Heart left ventricle (tissue), 16 donors: ENCODE data around the gene EXD3. TPM values are rescaled to one million over a fixed set of nuclear protein-coding genes. Genes with fewer than 3 reads are reported as not detected.
A peak's percentile ranks its signal among the peaks of the same experiment; 100 is the strongest.

Experiments
- ATAC-seq, 4 donors: fragments of 200-7000 bp; cut with Tn5 transposase; one replicate each; pipeline ENCODE4 v1.9.1; 2020 to 2022; ENCODE audit warnings: moderate library complexity in 4 of 4, mild to moderate bottlenecking in 3 of 4, moderate number of reproducible peaks in 1 of 4
- DNase-seq, 5 donors: peaks; one replicate each; pipeline ENCODE4 v3.0.0-alpha.2; 2020
- H3K27ac ChIP-seq, 12 donors: fragments of 200-600 bp; sonication (generic) in 4 of 12; one replicate each; pipeline versions ENCODE4 v1.5.0 to v1.8.0; 2016 to 2022; ENCODE audit warnings: mild to moderate bottlenecking in 2 of 12
- H3K27me3 ChIP-seq, 9 donors: fragments of 200-600 bp; sonication (generic) in 2 of 9; one replicate each; pipeline versions ENCODE4 v1.5.1 to v1.8.0; 2016 to 2022; ENCODE audit warnings: mild to moderate bottlenecking in 3 of 9
- H3K36me3 ChIP-seq, 9 donors: fragments of 200-600 bp; sonication (generic) in 2 of 9; one replicate each; pipeline versions ENCODE4 v1.5.0 to v1.8.0; 2018 to 2022; ENCODE audit warnings: mild to moderate bottlenecking in 2 of 9
- H3K4me1 ChIP-seq, 12 donors: fragments of 200-600 bp; sonication (generic) in 4 of 12; one replicate each; pipeline versions ENCODE4 v1.5.0 to v1.8.0; 2016 to 2022; ENCODE audit warnings: mild to moderate bottlenecking in 3 of 12
- H3K4me3 ChIP-seq, 12 donors: fragments of 200-600 bp; sonication (generic) in 4 of 12; one replicate each; pipeline versions ENCODE4 v1.5.0 to v1.8.0; 2017 to 2022; ENCODE audit warnings: mild to moderate bottlenecking in 9 of 12, moderate library complexity in 4 of 12
- H3K9me3 ChIP-seq, 12 donors: fragments of 200-600 bp; sonication (generic) in 4 of 12; one replicate each; pipeline versions ENCODE4 v1.5.0 to v1.8.0; 2016 to 2022; ENCODE audit warnings: mild to moderate bottlenecking in 1 of 12
- CTCF ChIP-seq, 12 donors: fragments of 200-600 bp; sonication (generic) in 4 of 12; IDR thresholded peaks; one replicate each; pipeline versions ENCODE4 v1.5.0 to v1.8.0; 2018 to 2022; ENCODE audit warnings: antibody characterized with exemption in 12 of 12, mild to moderate bottlenecking in 5 of 12
- POLR2A ChIP-seq, 2 donors: fragments of 450-650 bp; IDR thresholded peaks; one replicate each; pipeline ENCODE4 v1.6.1; 2017; ENCODE audit warnings: antibody characterized with exemption in 2 of 2, mild to moderate bottlenecking in 2 of 2, moderate library complexity in 2 of 2
- WGBS, 4 donors: extraction: QIAGEN DNeasy Blood & Tissue Kit in 2 of 4; methylation state at CpG; one replicate each; pipeline versions ENCODE4 v1.1.5 to v1.1.7; 2013 to 2018; 5-methylcytosine and 5-hydroxymethylcytosine counted together
- intact Hi-C, 10 donors: fragments of 100-400 bp; cut with DNase I; formaldehyde crosslinking; loops; one replicate each; pipeline versions ENCODE4 v1.11.1 to v1.14.2; 2022
- polyA plus RNA-seq, 2 donors: library from polyadenylated mRNA; stranded (reverse); fragments of 200-250 nt; gene quantifications; one replicate each; pipeline ENCODE4 v1.2.3, GENCODE V29; 2013
- total RNA-seq, 9 donors: library from RNA; depleted of rRNA in 2 of 9; stranded (reverse); fragments of >200 nt in 2 of 9; fragmentation: NEBNext Ultra II Directional in 3 of 9; extraction: Animal tissue kit (Norgen Biotek cat#: 25700) in 3 of 9; gene quantifications; one replicate each; pipeline versions ENCODE4 v1.1.0 to v1.2.4, GENCODE V29; 2016 to 2023
- donor health status: ischemic (EF 13 %, LVEDD 7.1; RV severe dilation, severe dysfunction).
- donor health status: healthy with polysubstance abuse.
- donor health status: DM: no; HTN: yes; CAD: no.
- donor health status: DM: no; HTN: no; CAD: no.
- donor health status: ischemic (EF 25% LVEDD 6.9; RV normal size, moderate dysfunction).
- donor health status: ischemic (EF 25% LVEDD 5.7; RV mildly dilated, moderate dysfunction).
- donor health status: healthy.
- donor health status: DM: yes; HTN: yes; CAD: no.
- donor health status: ischemic (EF 35%, LVEDD 5.7; RV mildly dilated, moderate dysfunction).
- donor health status: nonischemic (EF 11% LVEDD 7.7; RV severe dilation, severe dysfunction).
- donor health status: DM: yes; HTN: yes; CAD: no.
- donor health status: PGD.
- donor health status: ischemic (EF 29% LVEDD 5.4; RV normal size, mild dysfunction).
- donor health status: nonischemic (EF 23%, LVEDD 6.1; RV moderate dilation, normal function).

Gene EXD3
- total and polyA plus RNA-seq, 11 donors = 4.1 to 15.2 (median 8.6) TPM

- WGBS, 4 donors = 69 to 73% (median 71%) methylated on average over 17 to 20 of the region's 20 CpGs
- TF ChIP-seq CTCF (IDR thresholded peaks at IDR 0.05) (no peak), POLR2A (IDR thresholded peaks at IDR 0.05) (no peak)
- ATAC-seq = no peak
- H3K27me3 ChIP-seq = peaks cover 0 to 26% (median 0%) of the 10 kb centered on the region in 9 donors
- no peak overlapping the region for H3K4me3 ChIP-seq
- intact Hi-C loops = no loop called here
- no peak overlapping the region for H3K27ac ChIP-seq
- DNase-seq = peak in 1 of 5 donors; percentile 8
- no peaks in the 10 kb centered on the region for H3K9me3 ChIP-seq
- H3K36me3 ChIP-seq = no peaks in the 10 kb centered on the region
- peaks cover 12 to 52% (median 38%) of the 10 kb centered on the region in 12 donors for H3K4me1 ChIP-seq
Observed at GRCh38 chr9:137308057-137308619, 114.8 kb downstream of the EXD3 start.

GRCh38 chr9:137307255-137308056, 115.5 kb downstream of the EXD3 start:
- Histone ChIP-seq H3K9me3 (no peaks in the 10 kb centered on the region), H3K27me3 (peaks cover 0 to 26% (median 0%) of the 10 kb centered on the region in 9 donors), H3K36me3 (no peaks in the 10 kb centered on the region), H3K27ac (peak overlapping the region in 7 of 12 donors; percentile 43 to 97 (median 87)), H3K4me1 (peaks cover 12 to 59% (median 44%) of the 10 kb centered on the region in 12 donors), H3K4me3 (peak overlapping the region in 5 of 12 donors; percentile 12 to 46 (median 19))
- DNase-seq = peak in 3 of 5 donors; percentile 13 to 54 (median 24)
- TF ChIP-seq POLR2A (IDR thresholded peaks at IDR 0.05) (no peak), CTCF (IDR thresholded peaks at IDR 0.05) (no peak)
- 58 to 62% (median 60%) methylated on average over 22 to 30 of the region's 30 CpGs for WGBS, 4 donors
- no peak for ATAC-seq
- intact Hi-C loops = no loop called here

GRCh38 chr9:137306850-137307254, 116.1 kb downstream of the EXD3 start:
- Histone ChIP-seq H3K9me3 (no peaks in the 10 kb centered on the region), H3K4me1 (peaks cover 12 to 60% (median 44%) of the 10 kb centered on the region in 12 donors), H3K4me3 (peak overlapping the region in 8 of 12 donors; percentile 12 to 55 (median 19)), H3K36me3 (no peaks in the 10 kb centered on the region), H3K27me3 (peaks cover 0 to 26% (median 0%) of the 10 kb centered on the region in 9 donors), H3K27ac (peak overlapping the region in 11 of 12 donors; percentile 65 to 97 (median 89))
- ATAC-seq (no peak), DNase-seq (peak in 3 of 5 donors; percentile 29 to 68 (median 42))
- intact Hi-C loops = no loop called here
- 48 to 63% (median 54%) methylated on average over 5 to 23 of the region's 23 CpGs for WGBS, 4 donors
- no peak for TF ChIP-seq CTCF (IDR thresholded peaks at IDR 0.05)
- TF ChIP-seq POLR2A (IDR thresholded peaks at IDR 0.05) = no peak
